IMR-90 (cell line): Measurements from ENCODE around the gene GTPBP4.

Experiments
- BHLHE40 ChIP-seq: fragments of 150-350 bp; IDR thresholded peaks from 2 replicates; pipeline ENCODE4 v1.6.1; 2016; ENCODE audit warnings: mild to moderate bottlenecking, low read depth, low read length
- CEBPB ChIP-seq: IDR thresholded peaks from 2 replicates; pipeline ENCODE4 v1.6.1; 2012; ENCODE audit warnings: low read depth, low read length, improper control_type of control experiment
- CTCF ChIP-seq: conservative IDR thresholded peaks from 2 replicates; pipeline ENCODE4 v1.5.1; 2012; ENCODE audit warnings: mild to moderate bottlenecking, low read depth, low read length, improper control_type of control experiment
- FOS ChIP-seq: fragments of 150-350 bp; IDR thresholded peaks from 2 replicates; pipeline ENCODE4 v1.6.1; 2016; ENCODE audit warnings: low read depth, low read length
- MXI1 ChIP-seq: IDR thresholded peaks from 2 replicates; pipeline ENCODE4 v1.6.1; 2012; ENCODE audit warnings: low read depth, mild to moderate bottlenecking, low read length, moderate library complexity, borderline replicate concordance
- POLR2A ChIP-seq: IDR thresholded peaks from 2 replicates; pipeline ENCODE4 v1.6.1; 2012; ENCODE audit warnings: mild to moderate bottlenecking, low read depth, low read length
- RAD21 ChIP-seq: IDR thresholded peaks from 2 replicates; pipeline ENCODE4 v1.6.1; 2012; ENCODE audit warnings: low read length, improper control_type of control experiment
- USF2 ChIP-seq: fragments of 150-350 bp; IDR thresholded peaks from 2 replicates; pipeline ENCODE4 v1.6.1; 2017; ENCODE audit warnings: mild to moderate bottlenecking, antibody characterized with exemption, low read length, low read depth

- TF ChIP-seq CTCF (no peak), POLR2A (no peak), RAD21 (no peak), FOS (no peak), MXI1 (no peak), CEBPB (no peak), USF2 (no peak), BHLHE40 (no peak)
Measured at GRCh38 chr10:1026578-1026977, 38.3 kb downstream of the GTPBP4 start.
